Pancreas (tissue), 10 donors: Measurements from ENCODE around the gene PSAPL1. TPM values are rescaled to one million over a fixed set of nuclear protein-coding genes. Genes with fewer than 3 reads are reported as not detected.

Experiments
- ATAC-seq, 4 donors: fragments of 200-7000 bp; cut with Tn5 transposase; one replicate each; pipeline versions ENCODE4 v1.8.0 to v1.9.1; 2020; ENCODE audit warnings: mild to moderate bottlenecking in 4 of 4, moderate library complexity in 4 of 4
- DNase-seq, 6 donors: peaks; one replicate each; pipeline ENCODE4 v3.0.0-alpha.2; 2020
- FAIRE-seq: peaks from 2 replicates; lab custom pipeline; 2012; peaks lifted over from hg19 to GRCh38; lab: Jason Lieb, UNC
- H3K27ac ChIP-seq, 4 donors: fragments of 200-600 bp; sonication (generic); 1 replicate in 3 of 4; 2 replicates in 1 of 4; pipeline versions ENCODE4 v1.5.0 to v1.8.0; 2020
- H3K27me3 ChIP-seq, 4 donors: fragments of 200-600 bp; one replicate each; pipeline ENCODE4 v1.8.0; 2021
- H3K36me3 ChIP-seq, 3 donors: fragments of 200-600 bp; sonication (generic) in 1 of 3; one replicate each; pipeline versions ENCODE4 v1.5.0 to v1.8.0; 2020 to 2021
- H3K4me1 ChIP-seq, 3 donors: fragments of 200-600 bp; one replicate each; pipeline ENCODE4 v1.8.0; 2021
- H3K4me3 ChIP-seq, 4 donors: fragments of 200-600 bp; sonication (generic) in 2 of 4; one replicate each; pipeline versions ENCODE4 v1.5.0 to v1.8.0; 2020 to 2021
- H3K9me3 ChIP-seq, 4 donors: fragments of 200-600 bp; one replicate each; pipeline ENCODE4 v1.8.0; 2021
- CTCF ChIP-seq, 4 donors: fragments of 200-600 bp; sonication (generic) in 3 of 4; IDR thresholded peaks; one replicate each; pipeline versions ENCODE4 v1.5.0 to v1.8.0; 2021; ENCODE audit warnings: antibody characterized with exemption in 4 of 4
- WGBS, 2 donors: extraction: QIAGEN DNeasy Blood & Tissue Kit; methylation state at CpG; one replicate each; pipeline ENCODE4 v1.1.7; 2013; 5-methylcytosine and 5-hydroxymethylcytosine counted together
- intact Hi-C, 3 donors: fragments of 100-400 bp; cut with DNase I; formaldehyde crosslinking; loops; one replicate each; pipeline versions ENCODE4 v1.11.1 to v1.14.2; 2022
- polyA plus RNA-seq, 2 donors: library from polyadenylated mRNA; stranded (reverse); fragments of 200-250 nt; gene quantifications; one replicate each; pipeline ENCODE4 v1.2.3, GENCODE V29; 2013
- total RNA-seq, 6 donors: library from RNA; stranded (reverse); fragmentation: NEBNext Ultra II Directional in 4 of 6; extraction: Animal tissue kit (Norgen Biotek cat#: 25700) in 4 of 6; gene quantifications; one replicate each; pipeline versions ENCODE4 v1.2.1 to v1.2.4, GENCODE V29; 2021 to 2023
- donor health status: healthy with polysubstance abuse.
- donor health status: DM: no; HTN: no; CAD: no; lungs with moderate emphysema.
- donor health status: DM: no; HTN: no; CAD: no.
- donor health status: control.
- donor health status: control.
- donor health status: Bipolar disorder and iron deficiency.
- donor health status: DM: yes; HTN: yes; CAD: no.
- donor health status: DM: no; HTN: no; CAD: no.
- donor health status: DM: no; HTN: no; CAD: no.
- donor health status: DM: yes; HTN: yes; CAD: no.

The PSAPL1 gene
- total and polyA plus RNA-seq, 8 donors, result 0.06 TPM; not detected in 7

GRCh38 chr4:7430368-7430964, 4.3 kb downstream of the PSAPL1 start:
- DNase-seq (peak in 3 of 6 donors; percentile 4 to 43 (median 41)), ATAC-seq (no peak), FAIRE-seq (no peak)
- no peak overlapping the region for H3K4me3 ChIP-seq
- WGBS, 2 donors, result 44 to 48% methylated on average over 15 to 16 of the region's 16 CpGs
- no peak overlapping the region for H3K27ac ChIP-seq
- H3K27me3 ChIP-seq, result no peaks in the 10 kb centered on the region
- H3K36me3 ChIP-seq, result no peaks in the 10 kb centered on the region
- intact Hi-C loops, result no loop called here
- no peaks in the 10 kb centered on the region for H3K9me3 ChIP-seq
- TF ChIP-seq CTCF (IDR thresholded peaks at IDR 0.05), result no peak
- no peaks in the 10 kb centered on the region for H3K4me1 ChIP-seq

- Histone ChIP-seq H3K4me1 (no peaks in the 10 kb centered on the region), H3K27me3 (no peaks in the 10 kb centered on the region), H3K9me3 (no peaks in the 10 kb centered on the region), H3K4me3 (no peak overlapping the region), H3K27ac (no peak overlapping the region), H3K36me3 (no peaks in the 10 kb centered on the region)
- FAIRE-seq (no peak), ATAC-seq (no peak), DNase-seq (peak in 2 of 6 donors; percentile 10 to 39)
- intact Hi-C loops, result no loop called here
- 55 to 57% methylated on average over 17 of the region's 17 CpGs for WGBS, 2 donors
- no peak for TF ChIP-seq CTCF (IDR thresholded peaks at IDR 0.05)
Observed at GRCh38 chr4:7429601-7430078, 5.1 kb downstream of the PSAPL1 start.

GRCh38 chr4:7429069-7429416, 5.7 kb downstream of the PSAPL1 start:
- TF ChIP-seq CTCF (IDR thresholded peaks at IDR 0.05), result no peak
- ATAC-seq, result no peak
- no peak for FAIRE-seq
- 73 to 79% methylated on average over 9 of the region's 9 CpGs for WGBS, 2 donors
- Histone ChIP-seq H3K4me1 (no peaks in the 10 kb centered on the region), H3K9me3 (no peaks in the 10 kb centered on the region), H3K27me3 (no peaks in the 10 kb centered on the region), H3K27ac (no peak overlapping the region), H3K36me3 (no peaks in the 10 kb centered on the region), H3K4me3 (no peak overlapping the region)
- peak in 1 of 6 donors; percentile 37 for DNase-seq
- intact Hi-C loops, result no loop called here

GRCh38 chr4:7428261-7429068, 6.3 kb downstream of the PSAPL1 start:
- intact Hi-C loops, result no loop called here
- FAIRE-seq, result no peak

More at GRCh38 chr4:7428261-7429068, 6.3 kb downstream of the PSAPL1 start:
- ATAC-seq, result no peak
- 71 to 77% methylated on average over 16 of the region's 16 CpGs for WGBS, 2 donors
- Histone ChIP-seq H3K4me1 (no peaks in the 10 kb centered on the region), H3K4me3 (no peak overlapping the region), H3K27ac (no peak overlapping the region), H3K27me3 (no peaks in the 10 kb centered on the region), H3K36me3 (no peaks in the 10 kb centered on the region), H3K9me3 (no peaks in the 10 kb centered on the region)
- peak in 3 of 6 donors; percentile 4 to 55 (median 32) for DNase-seq
- TF ChIP-seq CTCF (IDR thresholded peaks at IDR 0.05), result no peak
